Measurements from ENCODE around the gene FGFBP3. TPM values are rescaled to one million over a fixed set of nuclear protein-coding genes. Genes with fewer than 3 reads are reported as not detected.
A peak's percentile ranks its signal among the peaks of the same experiment; 100 is the strongest.

FGFBP3 gene
- total RNA-seq, 1 experiment from 2014 or later: 1.5 TPM

DNA sequence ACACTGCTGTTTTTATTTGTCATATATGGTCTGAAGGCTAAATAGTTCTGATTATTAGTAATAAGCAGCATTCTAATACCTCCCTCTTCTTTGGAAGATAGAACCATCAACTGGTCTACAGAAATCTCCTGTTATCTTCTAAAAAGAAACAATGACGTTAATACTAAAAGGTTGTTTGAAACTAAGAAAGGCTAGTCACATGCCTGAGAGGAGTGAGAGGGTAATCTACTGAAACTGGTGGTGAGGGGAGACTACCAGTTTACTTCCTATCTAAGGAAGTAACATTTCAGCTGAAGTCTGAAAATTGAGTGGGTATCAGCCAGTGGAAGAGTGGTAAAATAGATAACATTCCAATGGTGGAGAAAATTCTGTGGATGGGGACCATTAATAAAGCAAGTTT is 48.4 kb downstream of the FGFBP3 start:
- CTCF ChIA-PET: no interaction called here
- no peak for ATAC-seq
- intact Hi-C loops (cut with micrococcal nuclease; ENCODE audit: unreplicated experiment) (no loop called here), in situ Hi-C loops (cut with HindIII; ENCODE audit: low pct_unique_long_range_greater_than_20kb, low sequenced_read_pairs) (no loop called here)
- Histone ChIP-seq H3K36me3 (ENCODE audit: control insufficient read depth, insufficient read depth, low read length) (peaks cover 77% of the 10 kb centered on the region), H3K4me3 (ENCODE audit: low read depth in 2 of 2, low read length in 2 of 2) (no peak overlapping the region), H3K27me3 (ENCODE audit: control insufficient read depth, insufficient read depth, low read length) (no peaks in the 10 kb centered on the region), H3K9me3 (ENCODE audit: control insufficient read depth, insufficient read depth, low read depth, low read length) (no peaks in the 10 kb centered on the region), H3K4me1 (ENCODE audit: control insufficient read depth, insufficient read depth, low read length) (no peaks in the 10 kb centered on the region), H3K27ac (ENCODE audit: low read length) (no peak overlapping the region)
- DNase-seq (ENCODE audit: low read depth, low spot score): no peak
- POLR2A ChIA-PET: no interaction called here
- no TSS peak for BruUV-seq (replicated peaks)
- no peak for TF ChIP-seq TCF7L2 (IDR thresholded peaks at IDR 0.05; ENCODE audit: low read depth, low read length)
- TF ChIP-seq, protein P1, sequence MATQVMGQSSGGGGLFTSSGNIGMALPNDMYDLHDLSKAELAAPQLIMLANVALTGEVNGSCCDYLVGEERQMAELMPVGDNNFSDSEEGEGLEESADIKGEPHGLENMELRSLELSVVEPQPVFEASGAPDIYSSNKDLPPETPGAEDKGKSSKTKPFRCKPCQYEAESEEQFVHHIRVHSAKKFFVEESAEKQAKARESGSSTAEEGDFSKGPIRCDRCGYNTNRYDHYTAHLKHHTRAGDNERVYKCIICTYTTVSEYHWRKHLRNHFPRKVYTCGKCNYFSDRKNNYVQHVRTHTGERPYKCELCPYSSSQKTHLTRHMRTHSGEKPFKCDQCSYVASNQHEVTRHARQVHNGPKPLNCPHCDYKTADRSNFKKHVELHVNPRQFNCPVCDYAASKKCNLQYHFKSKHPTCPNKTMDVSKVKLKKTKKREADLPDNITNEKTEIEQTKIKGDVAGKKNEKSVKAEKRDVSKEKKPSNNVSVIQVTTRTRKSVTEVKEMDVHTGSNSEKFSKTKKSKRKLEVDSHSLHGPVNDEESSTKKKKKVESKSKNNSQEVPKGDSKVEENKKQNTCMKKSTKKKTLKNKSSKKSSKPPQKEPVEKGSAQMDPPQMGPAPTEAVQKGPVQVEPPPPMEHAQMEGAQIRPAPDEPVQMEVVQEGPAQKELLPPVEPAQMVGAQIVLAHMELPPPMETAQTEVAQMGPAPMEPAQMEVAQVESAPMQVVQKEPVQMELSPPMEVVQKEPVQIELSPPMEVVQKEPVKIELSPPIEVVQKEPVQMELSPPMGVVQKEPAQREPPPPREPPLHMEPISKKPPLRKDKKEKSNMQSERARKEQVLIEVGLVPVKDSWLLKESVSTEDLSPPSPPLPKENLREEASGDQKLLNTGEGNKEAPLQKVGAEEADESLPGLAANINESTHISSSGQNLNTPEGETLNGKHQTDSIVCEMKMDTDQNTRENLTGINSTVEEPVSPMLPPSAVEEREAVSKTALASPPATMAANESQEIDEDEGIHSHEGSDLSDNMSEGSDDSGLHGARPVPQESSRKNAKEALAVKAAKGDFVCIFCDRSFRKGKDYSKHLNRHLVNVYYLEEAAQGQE (IDR thresholded peaks at IDR 0.05; ENCODE audit: insufficient read depth in 1 of 2, low read depth in 2 of 2, low read length in 1 of 2): no peak
- TF ChIP-seq, protein P2, sequence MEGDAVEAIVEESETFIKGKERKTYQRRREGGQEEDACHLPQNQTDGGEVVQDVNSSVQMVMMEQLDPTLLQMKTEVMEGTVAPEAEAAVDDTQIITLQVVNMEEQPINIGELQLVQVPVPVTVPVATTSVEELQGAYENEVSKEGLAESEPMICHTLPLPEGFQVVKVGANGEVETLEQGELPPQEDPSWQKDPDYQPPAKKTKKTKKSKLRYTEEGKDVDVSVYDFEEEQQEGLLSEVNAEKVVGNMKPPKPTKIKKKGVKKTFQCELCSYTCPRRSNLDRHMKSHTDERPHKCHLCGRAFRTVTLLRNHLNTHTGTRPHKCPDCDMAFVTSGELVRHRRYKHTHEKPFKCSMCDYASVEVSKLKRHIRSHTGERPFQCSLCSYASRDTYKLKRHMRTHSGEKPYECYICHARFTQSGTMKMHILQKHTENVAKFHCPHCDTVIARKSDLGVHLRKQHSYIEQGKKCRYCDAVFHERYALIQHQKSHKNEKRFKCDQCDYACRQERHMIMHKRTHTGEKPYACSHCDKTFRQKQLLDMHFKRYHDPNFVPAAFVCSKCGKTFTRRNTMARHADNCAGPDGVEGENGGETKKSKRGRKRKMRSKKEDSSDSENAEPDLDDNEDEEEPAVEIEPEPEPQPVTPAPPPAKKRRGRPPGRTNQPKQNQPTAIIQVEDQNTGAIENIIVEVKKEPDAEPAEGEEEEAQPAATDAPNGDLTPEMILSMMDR (IDR thresholded peaks at IDR 0.05): no peak
- TF ChIP-seq POLR2AphosphoS5 (IDR thresholded peaks at IDR 0.05; ENCODE audit: low read depth, low read length): no peak
- TF ChIP-seq SIN3A (IDR thresholded peaks at IDR 0.05; ENCODE audit: borderline replicate concordance, insufficient read depth, low read depth, low read length): no peak

DNA sequence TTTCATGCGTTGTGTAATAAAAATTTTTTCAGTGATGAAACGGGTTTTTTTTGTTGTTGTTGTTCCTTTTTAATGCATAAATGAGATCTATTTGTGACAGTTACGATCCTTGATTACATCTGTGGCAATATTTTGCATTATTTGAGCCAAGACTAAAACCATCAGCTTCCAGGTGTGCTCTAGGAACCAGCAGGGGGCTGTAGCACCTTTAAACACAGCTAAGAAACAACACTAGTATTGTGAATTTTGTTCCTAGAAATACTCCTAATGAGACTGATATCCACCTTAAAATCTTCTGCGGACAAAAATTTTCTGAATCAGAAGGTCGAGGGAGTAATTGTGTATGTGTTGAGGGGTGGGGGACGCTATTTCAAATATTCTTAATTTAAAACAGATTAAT is 52.6 kb downstream of the FGFBP3 start:
- in situ Hi-C loops (cut with HindIII; ENCODE audit: low pct_unique_long_range_greater_than_20kb, low sequenced_read_pairs): no loop called here

More for the DNA sequence above, 52.6 kb downstream of the FGFBP3 start:
- H3K27me3 ChIP-seq (ENCODE audit: control insufficient read depth, insufficient read depth, low read length): no peaks in the 10 kb centered on the region
- TF ChIP-seq, protein P1 (IDR thresholded peaks at IDR 0.05; ENCODE audit: insufficient read depth in 1 of 2, low read depth in 2 of 2, low read length in 1 of 2): no peak
- TF ChIP-seq SIN3A (IDR thresholded peaks at IDR 0.05; ENCODE audit: borderline replicate concordance, insufficient read depth, low read depth, low read length) (no peak), POLR2AphosphoS5 (IDR thresholded peaks at IDR 0.05; ENCODE audit: low read depth, low read length) (no peak), TCF7L2 (IDR thresholded peaks at IDR 0.05; ENCODE audit: low read depth, low read length) (no peak)
- TF ChIP-seq, protein P2 (IDR thresholded peaks at IDR 0.05): peak; percentile 69; the same call in 1 of the 2 replicates
- ChIA-PET CTCF (interaction anchor here (0.6 to 1.0 kb wide), 4 partner anchors 54 to 437 kb away, joined by 3 to 9 read pairs (median 6); no protein-coding TSS in a partner anchor), POLR2A (no interaction called here)
- H3K36me3 ChIP-seq (ENCODE audit: control insufficient read depth, insufficient read depth, low read length): peaks cover 66% of the 10 kb centered on the region
- H3K27ac ChIP-seq (ENCODE audit: low read length): no peak overlapping the region
- ATAC-seq (no peak), DNase-seq (ENCODE audit: low read depth, low spot score) (peak; percentile 8)
- H3K4me1 ChIP-seq (ENCODE audit: control insufficient read depth, insufficient read depth, low read length): no peaks in the 10 kb centered on the region
- no peaks in the 10 kb centered on the region for H3K9me3 ChIP-seq (ENCODE audit: control insufficient read depth, insufficient read depth, low read depth, low read length)
- H3K4me3 ChIP-seq (ENCODE audit: low read depth in 2 of 2, low read length in 2 of 2): no peak overlapping the region
- BruUV-seq (replicated peaks): no TSS peak
- intact Hi-C loops (cut with micrococcal nuclease; ENCODE audit: unreplicated experiment): loop anchor here (2.0 kb wide), 1 partner anchor 56 kb away; no protein-coding TSS in a partner anchor

All from Panc1 (cell line).